GM21423 (cell line): Measurements from ENCODE around the gene SMG6.
A peak's percentile ranks its signal among the peaks of the same experiment; 100 is the strongest.

ENCODE experiments used
- ATAC-seq: cut with Tn5 transposase; IDR thresholded peaks from one replicate; pipeline ENCODE4 v1.9.1; 2021; ENCODE audit warnings: mild to moderate bottlenecking, moderate library complexity; ENCODE audit not compliant: unreplicated experiment

Gene SMG6

DNA sequence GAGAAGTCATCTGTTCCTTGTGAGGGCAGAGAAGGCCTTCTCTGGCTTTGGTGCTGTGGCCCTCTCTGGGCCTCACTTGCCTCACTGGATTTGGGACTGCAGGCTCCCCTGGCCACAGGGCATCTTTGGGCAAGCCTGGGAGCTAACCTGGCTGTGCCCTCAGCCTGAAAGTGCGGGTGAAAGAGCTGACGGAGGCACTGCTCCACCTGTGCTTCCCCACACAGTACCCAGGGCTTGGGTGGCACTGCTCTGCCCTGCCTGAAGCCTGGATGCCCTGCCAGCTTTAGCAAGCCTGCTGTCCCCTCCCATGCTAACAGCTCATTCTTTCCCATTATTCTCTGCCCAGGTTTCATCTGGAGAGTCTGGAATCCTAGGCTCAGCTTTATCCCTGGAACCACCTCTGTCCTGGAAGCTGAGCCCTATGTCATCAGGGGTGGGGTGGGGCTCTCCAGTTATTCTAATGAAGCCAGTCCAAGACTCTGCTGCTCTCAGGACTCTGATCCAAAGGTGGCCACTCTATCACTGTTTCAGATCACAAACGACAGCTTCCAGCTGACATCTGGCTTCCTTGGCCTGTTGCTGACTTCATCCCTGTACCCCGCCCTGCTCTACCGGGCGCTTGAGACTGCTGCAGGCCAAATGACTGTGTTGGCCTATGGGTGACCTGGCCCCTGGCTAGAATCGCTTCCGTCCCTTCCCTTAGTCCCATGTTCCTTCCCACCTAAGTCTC is 219.4 kb downstream of the SMG6 start:
- ATAC-seq = no peak

GRCh38 chr17:2083613-2084035 is 220.0 kb downstream of the SMG6 start:
- ATAC-seq = no peak

- ATAC-seq = no peak
These were observed 221.4 kb downstream of the SMG6 start for GRCh38 chr17:2082003-2082781.

DNA sequence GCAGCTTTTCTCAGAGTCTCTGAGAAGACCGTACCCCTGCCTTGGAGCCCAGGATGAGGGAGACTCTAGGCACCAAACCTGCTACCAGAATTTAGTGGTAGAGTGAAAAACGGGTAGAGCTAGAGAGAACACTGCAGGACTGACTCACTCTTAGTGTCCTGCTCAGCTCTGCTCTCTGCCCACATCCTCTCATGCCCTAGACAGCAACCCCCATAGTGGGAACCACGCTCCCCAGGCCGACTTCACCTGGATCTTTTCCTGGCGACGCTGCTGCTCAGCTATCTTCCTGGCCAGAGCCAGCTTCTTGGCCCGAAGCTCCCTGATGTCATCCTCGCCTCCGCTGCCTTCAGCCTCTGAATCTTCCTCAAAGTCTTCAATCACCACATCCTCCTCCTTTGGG is 222.0 kb downstream of the SMG6 start:
- no peak for ATAC-seq

GRCh38 chr17:2077040-2077439 is 226.5 kb downstream of the SMG6 start:
- ATAC-seq = no peak

GRCh38 chr17:2076087-2076984 is 227.2 kb downstream of the SMG6 start:
- ATAC-seq = no peak

- ATAC-seq = no peak
These were observed 228.1 kb downstream of the SMG6 start for GRCh38 chr17:2075336-2076086.

DNA sequence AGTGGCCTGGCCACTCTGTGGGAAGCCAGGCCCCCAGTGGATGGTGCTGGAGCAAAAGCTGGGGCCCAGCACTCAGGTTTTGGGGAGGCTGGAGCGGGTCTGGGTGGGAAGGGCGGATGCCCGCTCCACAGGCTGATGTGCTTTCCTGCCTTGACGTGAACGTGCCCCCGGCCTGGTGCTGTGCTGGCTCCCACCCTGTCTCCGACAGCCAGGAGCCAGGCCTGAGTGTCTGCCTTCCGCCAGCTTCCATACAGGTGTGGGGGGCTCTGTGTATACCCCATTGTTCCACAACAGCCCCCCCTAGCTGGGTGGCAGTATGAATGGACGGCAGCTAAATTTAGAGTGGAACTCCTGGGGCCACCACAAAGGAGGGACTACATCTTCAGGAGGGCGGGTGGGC is 228.7 kb downstream of the SMG6 start:
- no peak for ATAC-seq

DNA sequence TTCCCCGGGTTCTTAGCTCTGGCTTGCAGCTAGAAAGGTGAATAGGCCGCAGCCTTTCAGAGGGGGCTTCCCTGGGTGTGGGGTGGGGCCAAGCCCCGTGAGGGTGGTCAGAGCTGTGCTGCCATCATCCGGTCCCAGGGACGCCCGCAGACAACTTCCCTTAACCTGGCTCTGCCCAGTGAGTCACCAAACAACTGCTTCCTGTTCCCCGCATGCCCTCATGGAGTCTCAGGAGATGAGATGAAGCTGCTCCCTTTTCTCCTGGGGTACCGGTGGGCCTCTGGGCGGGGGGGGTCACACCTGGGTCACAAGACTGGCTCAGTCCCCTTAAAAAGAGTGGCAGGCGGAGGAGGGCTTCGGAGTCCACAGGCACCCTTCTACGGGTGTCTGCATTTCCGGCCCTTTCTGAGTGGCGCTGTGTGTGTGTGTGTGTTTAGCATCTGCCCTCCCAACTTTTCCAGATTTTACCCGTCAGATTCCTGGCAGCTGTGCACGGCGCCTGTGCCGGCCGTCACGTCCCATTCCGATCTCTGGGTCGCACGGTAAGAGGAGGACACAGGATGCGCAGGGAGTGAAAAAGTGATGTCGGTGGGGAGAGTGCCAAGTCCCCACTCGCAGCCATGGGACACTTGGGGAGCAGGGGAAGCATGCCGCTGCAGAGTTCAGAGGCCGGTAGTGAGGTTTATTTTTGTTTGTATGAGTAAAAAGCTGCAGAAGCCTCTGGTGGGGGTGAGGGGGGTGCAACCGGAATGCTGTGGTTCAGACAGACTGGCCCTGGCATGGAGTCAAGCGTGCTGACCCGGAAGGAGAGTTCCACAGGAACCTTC is 231.9 kb downstream of the SMG6 start:
- no peak for ATAC-seq

- no peak for ATAC-seq
These were observed 232.6 kb downstream of the SMG6 start for GRCh38 chr17:2071024-2071385.

GRCh38 chr17:2070241-2071023 is 233.2 kb downstream of the SMG6 start:
- peak; percentile 78 for ATAC-seq

DNA sequence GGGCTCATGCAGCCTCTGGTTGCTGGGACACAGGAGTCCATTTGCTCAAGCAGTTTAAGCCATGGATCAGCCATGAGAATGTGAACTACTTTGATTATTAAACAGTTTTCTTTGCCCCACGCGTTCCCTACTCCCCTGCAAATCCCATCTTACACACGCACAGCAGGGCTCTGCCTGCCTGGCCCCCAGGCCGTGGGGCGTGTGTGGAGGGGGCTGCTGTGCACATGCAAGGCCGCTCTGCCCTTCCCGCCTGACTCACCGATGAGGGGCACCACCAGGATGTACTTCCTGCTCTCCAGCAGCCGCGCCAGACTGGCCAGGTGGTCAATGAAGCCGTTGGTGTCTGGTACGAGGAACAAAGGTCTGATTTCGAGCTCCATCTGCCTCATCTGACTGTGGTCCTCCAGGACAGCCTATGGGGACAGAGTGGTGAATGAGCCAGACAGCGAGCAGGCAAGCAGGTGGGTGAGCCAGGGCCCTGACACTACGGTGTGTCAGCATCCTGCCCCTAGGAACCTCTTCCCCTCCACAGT is 235.0 kb downstream of the SMG6 start:
- ATAC-seq = no peak

DNA sequence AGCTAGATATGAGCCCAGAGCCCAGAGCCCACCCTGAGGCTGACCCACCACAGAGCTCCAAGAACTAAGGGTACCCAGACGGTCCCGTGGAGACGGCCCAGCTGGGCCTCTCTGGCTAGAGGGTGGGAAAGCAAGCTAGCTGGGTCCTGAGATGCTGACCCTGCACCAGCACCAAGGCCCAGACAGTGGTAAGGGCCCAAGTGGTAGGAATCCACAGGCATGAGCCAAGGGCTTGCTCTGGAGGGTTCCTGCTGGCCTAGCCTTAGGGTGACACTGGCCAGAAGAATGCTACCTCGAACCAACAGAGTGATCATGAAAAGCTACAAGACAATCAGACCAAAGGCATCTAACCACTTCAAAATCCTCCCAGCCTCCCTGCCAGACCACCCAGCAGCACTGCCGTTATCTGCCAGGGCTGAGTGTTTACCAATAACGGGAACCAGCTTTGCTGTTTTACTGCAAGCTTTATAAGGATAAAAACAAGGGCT is 235.5 kb downstream of the SMG6 start:
- no peak for ATAC-seq

DNA sequence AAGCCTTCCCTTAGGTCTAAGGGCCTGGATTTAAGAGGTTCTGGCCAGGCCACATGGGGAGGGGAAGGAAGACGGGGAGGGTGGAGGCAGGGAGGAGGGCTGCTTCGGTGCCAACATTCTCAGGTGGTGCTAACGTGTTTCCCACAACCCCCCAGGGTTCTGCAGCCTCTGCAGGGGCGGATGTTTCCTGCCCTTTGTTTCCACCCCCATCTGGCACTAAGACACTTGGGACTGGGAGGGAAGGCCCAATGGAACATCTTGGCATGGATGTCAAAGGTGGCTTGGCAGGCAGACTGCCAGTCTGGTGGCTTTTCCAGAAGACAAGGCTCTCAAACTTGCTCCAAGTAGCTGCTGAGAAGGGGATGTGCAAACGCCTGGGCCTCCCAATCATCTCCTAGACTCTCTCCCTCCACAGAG is 236.0 kb downstream of the SMG6 start:
- ATAC-seq = no peak

- no peak for ATAC-seq
These were observed 236.5 kb downstream of the SMG6 start for GRCh38 chr17:2067048-2067561.

GRCh38 chr17:2065949-2066400 is 237.6 kb downstream of the SMG6 start:
- ATAC-seq = no peak

- ATAC-seq = no peak
These were observed 238.4 kb downstream of the SMG6 start for GRCh38 chr17:2064980-2065785.
